NK-92 treated with Interleukin-12 subunit alpha and Interleukin-12 subunit beta, amount 100 ng/mL, for 24 hours (cell line): Measurements from ENCODE around the gene XYLB.

Experiments
- DNase-seq: peaks from one replicate; lab custom pipeline; 2025; lab: John Stamatoyannopoulos, UW

XYLB gene

DNA sequence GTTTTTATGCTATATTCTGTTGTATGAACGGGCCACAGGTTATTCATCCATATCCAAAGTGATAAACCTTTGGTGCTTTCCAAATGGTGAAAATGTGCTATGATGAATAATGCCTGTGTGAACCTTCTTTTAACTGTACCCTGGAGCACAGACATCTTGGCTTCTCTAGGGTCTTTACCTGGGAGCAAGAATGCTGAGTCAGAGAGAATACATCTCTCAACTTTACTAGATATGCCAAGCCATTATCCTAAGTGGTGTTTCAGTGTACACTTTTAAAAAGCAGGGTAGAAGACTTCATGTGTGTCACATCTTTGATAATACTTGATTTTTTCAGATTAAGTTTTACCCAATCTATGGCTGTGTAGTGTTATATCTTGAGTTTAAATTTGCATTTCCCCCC, 23.5 kb upstream of the XYLB start:
- no peak for DNase-seq

GRCh38 chr3:38325256-38325655, 21.3 kb upstream of the XYLB start:
- no peak for DNase-seq

DNA sequence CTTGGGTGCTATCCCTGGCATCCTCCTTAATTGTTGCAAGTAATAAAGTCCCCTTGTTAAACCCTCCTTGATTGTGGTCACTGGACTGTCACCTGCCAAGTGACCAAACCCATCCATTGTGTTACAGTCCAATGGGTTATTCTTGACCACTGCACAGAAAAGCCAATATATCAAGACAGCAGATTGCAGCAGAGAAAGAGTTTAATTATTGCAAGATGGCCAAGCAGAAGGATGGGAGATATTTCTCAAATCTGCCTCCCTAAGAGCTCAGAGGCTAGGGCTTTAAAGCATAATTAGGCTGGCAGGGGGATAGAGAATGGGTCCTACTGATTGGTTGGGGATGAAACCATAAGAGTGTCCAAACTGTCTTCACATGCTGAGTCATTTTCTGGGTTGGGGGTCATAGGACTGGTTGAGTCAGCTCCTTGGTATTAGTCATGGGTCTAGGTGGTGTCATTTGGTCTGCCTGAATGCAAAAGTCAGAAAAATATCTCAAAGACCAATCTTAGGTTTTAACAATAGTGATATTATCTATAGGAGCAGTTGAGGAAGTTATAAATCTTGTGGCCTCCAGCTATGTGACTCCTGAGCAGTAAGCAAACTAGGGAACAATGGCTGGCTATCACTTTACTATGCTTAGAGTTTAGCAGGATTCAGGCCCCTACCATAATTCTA, 19.1 kb upstream of the XYLB start:
- peak; percentile 32 for DNase-seq

GRCh38 chr3:38331257-38332022, 15.1 kb upstream of the XYLB start:
- no peak for DNase-seq

DNA sequence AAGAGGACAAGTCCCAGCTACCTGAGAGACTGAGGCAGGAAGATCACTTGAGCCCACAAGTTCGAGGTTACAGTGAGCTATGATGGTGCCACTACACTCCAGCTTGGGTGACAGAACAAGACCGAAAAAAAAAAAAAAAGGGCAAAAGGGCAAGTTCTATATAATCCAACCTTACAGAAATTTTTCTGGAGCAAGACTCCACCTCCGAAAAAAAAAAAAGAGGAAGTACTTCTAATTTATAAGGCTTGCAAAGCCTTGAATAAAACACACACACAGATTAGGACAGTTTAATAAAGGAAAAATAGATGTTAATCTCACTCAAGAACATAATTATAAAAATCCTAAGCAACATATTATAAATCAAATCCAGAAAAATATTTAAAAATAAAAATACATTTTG, 14.4 kb upstream of the XYLB start:
- no peak for DNase-seq

- DNase-seq: no peak
Observed at GRCh38 chr3:38334142-38335055, 12.2 kb upstream of the XYLB start.

DNA sequence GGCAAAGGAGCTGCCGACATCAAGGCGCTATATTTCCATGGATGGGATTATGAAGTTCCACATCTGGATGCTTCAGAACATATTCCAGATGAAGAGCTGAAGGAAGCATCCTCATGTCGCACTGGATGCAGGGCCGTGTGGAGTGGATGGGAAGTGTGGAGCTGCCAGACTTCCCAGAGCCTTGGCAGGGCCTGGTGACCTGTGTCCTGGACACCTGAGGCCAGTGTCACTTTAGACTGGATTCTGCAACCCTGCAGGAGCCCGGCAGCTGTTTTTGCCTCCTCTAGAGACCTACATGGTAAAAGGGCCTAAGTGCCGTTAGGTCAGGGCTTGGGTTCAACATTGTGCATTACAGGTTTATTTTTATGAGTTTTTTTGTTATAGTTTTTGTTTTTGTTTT, 11.3 kb upstream of the XYLB start:
- DNase-seq: no peak

GRCh38 chr3:38337703-38338102, 8.9 kb upstream of the XYLB start:
- no peak for DNase-seq

- DNase-seq: no peak
Observed at GRCh38 chr3:38343797-38344594, 2.6 kb upstream of the XYLB start.

DNA sequence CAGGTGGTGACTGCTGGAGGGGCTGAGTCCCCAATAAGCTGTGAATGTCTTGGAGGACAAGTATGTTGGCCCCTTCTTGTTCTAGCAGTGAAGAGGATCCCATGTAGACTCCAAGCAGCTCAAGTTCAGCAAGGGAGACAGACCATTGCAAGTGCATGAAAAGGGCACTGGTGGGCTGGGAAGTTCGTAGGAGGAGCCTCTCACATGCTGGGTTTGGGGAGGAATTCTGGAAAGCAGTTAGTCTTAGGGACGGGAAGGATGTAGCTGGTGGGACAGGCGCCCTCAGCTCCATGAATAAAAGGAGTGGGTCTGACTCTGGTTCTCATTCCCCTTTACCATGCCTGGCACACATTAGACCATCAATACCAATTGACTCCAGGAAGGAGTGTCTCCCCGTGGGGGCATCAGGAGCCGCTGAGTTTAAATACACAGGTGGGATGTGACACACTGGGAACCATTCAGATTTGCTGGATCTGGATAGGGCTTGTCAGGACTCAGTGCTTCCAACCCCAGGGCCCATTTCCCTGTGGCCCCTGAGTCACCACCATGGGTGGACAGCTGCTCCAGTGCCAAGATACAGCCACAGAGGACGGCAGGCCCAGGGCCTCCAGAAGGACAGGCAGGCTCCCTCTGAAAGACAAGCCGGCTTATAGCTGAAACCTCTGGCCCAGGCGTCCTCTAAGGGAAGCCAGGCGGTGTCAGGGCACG, 552 bp upstream of the XYLB start:
- DNase-seq: no peak

DNA sequence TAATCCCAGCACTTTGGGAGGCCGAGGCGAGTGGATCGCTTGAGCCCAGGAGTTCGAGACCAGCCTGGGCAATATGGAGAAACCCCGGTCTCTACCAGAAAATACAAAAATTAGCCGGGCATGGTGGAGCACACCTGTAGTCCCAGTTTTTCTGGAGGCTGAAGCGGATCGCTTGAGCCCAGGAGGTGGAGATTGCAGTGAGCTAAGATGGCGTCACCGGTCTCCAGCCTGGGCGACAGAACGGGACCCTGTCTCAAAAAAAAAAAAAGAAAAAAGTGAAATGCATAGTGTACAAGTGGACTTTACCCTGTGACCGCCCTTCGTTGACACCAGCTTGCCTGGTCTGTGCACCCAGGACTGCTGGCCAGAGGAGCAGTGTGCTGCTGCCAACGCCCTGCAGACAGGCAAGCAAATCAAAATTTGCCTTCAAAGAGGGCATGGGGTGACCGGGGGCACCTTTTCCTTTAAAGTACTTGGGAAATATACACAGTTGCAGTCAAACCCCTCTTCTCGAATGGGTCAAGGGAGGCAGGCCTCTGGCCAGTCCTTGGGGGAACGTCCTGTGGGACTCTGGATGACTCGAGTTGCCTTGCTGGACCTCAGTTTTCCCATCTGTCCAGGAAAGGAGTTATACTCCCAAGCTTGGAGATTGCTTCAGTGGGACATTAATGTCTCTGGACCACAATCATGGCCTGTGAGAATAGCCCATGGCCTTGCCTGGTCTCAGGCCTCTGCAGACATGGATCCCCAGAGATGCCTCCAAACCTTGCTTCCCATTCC, 1.0 kb downstream of the XYLB start:
- DNase-seq: no peak

DNA sequence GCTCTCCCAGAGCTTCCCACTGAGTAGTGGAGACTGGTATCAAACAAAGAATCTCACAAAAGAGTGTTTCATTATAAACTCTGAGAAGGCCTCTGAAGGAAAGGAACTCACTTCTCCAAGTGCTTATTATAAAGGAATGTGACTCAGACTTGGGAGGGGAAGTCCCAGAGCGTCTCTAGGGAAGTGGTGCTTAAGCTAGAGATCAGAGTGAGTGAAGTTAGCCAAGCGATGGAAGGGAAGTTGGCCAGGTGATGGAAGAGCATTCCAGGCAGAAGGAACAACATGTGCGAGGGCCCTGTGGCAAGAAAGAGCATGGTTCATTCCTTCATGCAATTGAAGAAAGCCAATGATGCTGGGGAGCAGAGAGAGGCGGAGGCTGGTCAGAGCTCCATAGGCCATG, 2.3 kb downstream of the XYLB start:
- no peak for DNase-seq

DNA sequence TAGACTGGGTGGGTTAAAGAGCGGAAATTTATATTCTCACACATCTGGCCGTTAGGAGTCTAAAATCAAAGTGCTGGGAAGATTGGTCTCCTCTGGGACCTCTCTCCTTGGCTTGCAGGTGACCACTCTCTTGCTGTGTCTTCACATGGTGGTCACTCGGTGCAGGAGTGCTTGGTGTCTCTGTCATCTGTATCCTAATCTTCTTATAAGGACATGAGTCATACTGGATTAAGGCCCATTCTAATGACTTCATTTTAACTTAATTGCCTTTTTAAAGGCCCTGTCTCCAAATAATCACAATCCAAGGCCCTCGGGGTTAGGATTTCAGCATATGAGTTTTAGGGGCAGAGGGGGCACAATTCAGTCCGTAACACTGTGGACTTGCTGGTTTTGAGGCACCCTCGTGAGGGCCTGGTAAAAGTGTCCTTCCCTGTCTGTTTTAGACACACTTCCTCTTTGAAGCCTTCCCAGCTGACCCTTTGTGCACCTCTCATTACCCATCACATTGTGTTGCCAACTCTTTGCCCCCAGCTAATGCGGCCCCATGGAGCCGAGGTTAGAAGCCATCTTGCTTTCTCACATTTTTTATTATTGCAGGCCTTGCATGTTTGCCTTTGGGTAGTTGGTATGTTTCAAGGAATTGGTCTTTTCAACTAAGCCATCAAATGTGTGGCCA, 3.2 kb downstream of the XYLB start:
- DNase-seq: no peak

GRCh38 chr3:38353151-38353550, 6.6 kb downstream of the XYLB start:
- no peak for DNase-seq

GRCh38 chr3:38354588-38355330, 8.2 kb downstream of the XYLB start:
- no peak for DNase-seq

GRCh38 chr3:38359038-38359437, 12.5 kb downstream of the XYLB start:
- no peak for DNase-seq

GRCh38 chr3:38360345-38360744, 13.8 kb downstream of the XYLB start:
- DNase-seq: no peak

DNA sequence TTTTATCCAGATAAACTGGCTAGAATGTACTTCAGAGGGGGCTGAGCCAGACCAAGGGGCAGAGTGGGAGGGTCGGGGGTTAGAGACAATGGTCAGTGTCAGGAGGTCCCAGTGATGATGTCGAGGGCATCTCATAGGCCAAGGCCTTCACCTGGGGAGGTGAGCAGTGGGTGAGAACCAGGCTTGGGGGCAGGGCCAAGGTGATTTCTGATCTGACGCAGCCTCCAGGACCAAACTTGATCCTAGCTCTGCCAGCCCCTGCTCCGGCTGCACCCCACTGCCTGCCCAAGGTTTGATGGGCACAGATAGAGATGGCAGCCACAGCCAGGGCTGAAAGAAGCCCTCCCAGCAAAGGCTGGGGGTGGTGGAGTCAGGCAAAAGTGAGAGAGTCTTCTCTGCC, 14.9 kb downstream of the XYLB start:
- no peak for DNase-seq

DNA sequence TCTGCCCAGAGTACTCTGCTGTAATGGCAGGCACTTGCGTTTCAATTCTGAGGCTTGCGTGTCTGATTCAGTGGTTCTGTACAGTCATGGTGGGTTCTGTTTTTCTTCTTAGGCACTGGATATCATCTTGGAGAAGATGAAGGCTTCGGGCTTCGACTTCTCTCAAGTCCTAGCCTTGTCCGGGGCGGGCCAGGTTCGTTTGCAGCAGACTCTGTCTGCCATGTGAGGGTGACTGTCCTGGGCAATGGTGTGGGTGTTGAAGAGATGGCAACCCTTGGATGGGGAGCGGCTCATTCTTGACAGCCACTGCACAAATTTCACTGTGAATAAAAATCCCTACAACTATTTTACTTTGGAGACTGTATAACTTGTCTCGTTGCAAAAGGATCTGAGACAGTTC, 16.2 kb downstream of the XYLB start:
- DNase-seq: no peak
